NCI-H2171 treated with DMSO at 0.1 percent for 48 hours (cell line): ENCODE measurements around the gene MAN1A1.
A peak's percentile ranks its signal among the peaks of the same experiment; 100 is the strongest.
"Not testable (repeated sequence)": the region's sequence is repeated elsewhere in the genome, so short reads cannot be mapped to it uniquely, and the experiment has no call there.

Experiments
- DNase-seq: peaks from one replicate; lab custom pipeline; 2025; lab: John Stamatoyannopoulos, UW

The MAN1A1 gene

GRCh38 chr6:119171088-119171841, 178.3 kb downstream of the MAN1A1 start:
- no peak for DNase-seq

- no peak for DNase-seq
Observed at GRCh38 chr6:119170447-119171087, 179.0 kb downstream of the MAN1A1 start.

GRCh38 chr6:119170103-119170446, 179.5 kb downstream of the MAN1A1 start:
- DNase-seq: no peak

GRCh38 chr6:119169355-119169754, 180.2 kb downstream of the MAN1A1 start:
- DNase-seq: not testable (repeated sequence)

- no peak for DNase-seq
Observed at GRCh38 chr6:119166024-119166784, 183.4 kb downstream of the MAN1A1 start.

- no peak for DNase-seq
Observed at GRCh38 chr6:119163006-119163405, 186.6 kb downstream of the MAN1A1 start.

GRCh38 chr6:119162134-119162775, 187.3 kb downstream of the MAN1A1 start:
- DNase-seq: no peak

GRCh38 chr6:119161438-119161837, 188.1 kb downstream of the MAN1A1 start:
- DNase-seq: peak; percentile 41

GRCh38 chr6:119160911-119161310, 188.7 kb downstream of the MAN1A1 start:
- no peak for DNase-seq

- no peak for DNase-seq
Observed at GRCh38 chr6:119158057-119158848, 191.3 kb downstream of the MAN1A1 start.

- DNase-seq: no peak
Observed at GRCh38 chr6:119157506-119157815, 192.1 kb downstream of the MAN1A1 start.

- no peak for DNase-seq
Observed at GRCh38 chr6:119156757-119157505, 192.6 kb downstream of the MAN1A1 start.

- DNase-seq: not testable (repeated sequence)
Observed at GRCh38 chr6:119156082-119156481, 193.5 kb downstream of the MAN1A1 start.

- DNase-seq: no peak
Observed at GRCh38 chr6:119152187-119152586, 197.4 kb downstream of the MAN1A1 start.

- DNase-seq: no peak
Observed at GRCh38 chr6:119148825-119149525, 200.6 kb downstream of the MAN1A1 start.

- DNase-seq: peak; percentile 67
Observed at GRCh38 chr6:119148098-119148824, 201.3 kb downstream of the MAN1A1 start.

GRCh38 chr6:119147101-119148053, 202.2 kb downstream of the MAN1A1 start:
- no peak for DNase-seq

GRCh38 chr6:119145111-119145510, 204.4 kb downstream of the MAN1A1 start:
- peak; percentile 8 for DNase-seq

GRCh38 chr6:119142637-119143036, 206.9 kb downstream of the MAN1A1 start:
- DNase-seq: no peak
